HG02610 (cell line): ENCODE results near the gene BMPR1B.

Experiments used
- ATAC-seq: cut with Tn5 transposase; IDR thresholded peaks from one replicate; pipeline ENCODE4 v1.9.1; 2021; ENCODE audit warnings: mild to moderate bottlenecking, moderate library complexity; ENCODE audit not compliant: unreplicated experiment

Gene BMPR1B

GRCh38 chr4:95080969-95081368 is 323.2 kb downstream of the BMPR1B start:
- ATAC-seq, result no peak

GRCh38 chr4:95084584-95084983 is 326.8 kb downstream of the BMPR1B start:
- no peak for ATAC-seq

GRCh38 chr4:95085124-95085833 is 327.5 kb downstream of the BMPR1B start:
- no peak for ATAC-seq

- ATAC-seq, result no peak
These were observed 328.8 kb downstream of the BMPR1B start for GRCh38 chr4:95086551-95086950.

GRCh38 chr4:95087657-95088455 is 330.1 kb downstream of the BMPR1B start:
- no peak for ATAC-seq

- ATAC-seq, result no peak
These were observed 333.5 kb downstream of the BMPR1B start for GRCh38 chr4:95091272-95091671.

GRCh38 chr4:95092766-95093165 is 335.0 kb downstream of the BMPR1B start:
- ATAC-seq, result no peak

GRCh38 chr4:95093460-95093859 is 335.7 kb downstream of the BMPR1B start:
- ATAC-seq, result no peak

GRCh38 chr4:95093936-95094929 is 336.5 kb downstream of the BMPR1B start:
- ATAC-seq, result no peak

GRCh38 chr4:95095348-95095974 is 337.7 kb downstream of the BMPR1B start:
- no peak for ATAC-seq

- ATAC-seq, result no peak
These were observed 344.5 kb downstream of the BMPR1B start for GRCh38 chr4:95102162-95102790.

GRCh38 chr4:95105112-95105511 is 347.4 kb downstream of the BMPR1B start:
- no peak for ATAC-seq

GRCh38 chr4:95105983-95106382 is 348.2 kb downstream of the BMPR1B start:
- ATAC-seq, result no peak

GRCh38 chr4:95106408-95106928 is 348.7 kb downstream of the BMPR1B start:
- no peak for ATAC-seq

GRCh38 chr4:95107004-95107403 is 349.2 kb downstream of the BMPR1B start:
- ATAC-seq, result no peak

- ATAC-seq, result no peak
These were observed 349.9 kb downstream of the BMPR1B start for GRCh38 chr4:95107635-95108034.

- no peak for ATAC-seq
These were observed 351.2 kb downstream of the BMPR1B start for GRCh38 chr4:95108883-95109421.

GRCh38 chr4:95114521-95114920 is 356.8 kb downstream of the BMPR1B start:
- ATAC-seq, result no peak

GRCh38 chr4:95118497-95118896 is 360.7 kb downstream of the BMPR1B start:
- ATAC-seq, result no peak

GRCh38 chr4:95120456-95120855 is 362.7 kb downstream of the BMPR1B start:
- no peak for ATAC-seq
